Measurements from ENCODE around the gene SYDE1.

The SYDE1 gene

GRCh38 chr19:15126131-15126910, 19.1 kb downstream of the SYDE1 start:
- DNase-seq = no peak

- no peak for DNase-seq
Measured at GRCh38 chr19:15128162-15128770, 21.1 kb downstream of the SYDE1 start.

GRCh38 chr19:15129856-15130585, 22.8 kb downstream of the SYDE1 start:
- DNase-seq = no peak

GRCh38 chr19:15136234-15136954, 29.2 kb downstream of the SYDE1 start:
- no peak for DNase-seq

- DNase-seq = no peak
Measured at GRCh38 chr19:15137777-15138176, 30.6 kb downstream of the SYDE1 start.

- DNase-seq = no peak
Measured at GRCh38 chr19:15138427-15138826, 31.2 kb downstream of the SYDE1 start.

GRCh38 chr19:15141143-15141542, 33.9 kb downstream of the SYDE1 start:
- DNase-seq = no peak

GRCh38 chr19:15142313-15142712, 35.1 kb downstream of the SYDE1 start:
- DNase-seq = no peak

- DNase-seq = no peak
Measured at GRCh38 chr19:15144046-15144646, 36.9 kb downstream of the SYDE1 start.

- no peak for DNase-seq
Measured at GRCh38 chr19:15147090-15147489, 39.9 kb downstream of the SYDE1 start.

GRCh38 chr19:15149737-15150136, 42.5 kb downstream of the SYDE1 start:
- DNase-seq = no peak

- peak; percentile 28 for DNase-seq
Measured at GRCh38 chr19:15154002-15154612, 46.9 kb downstream of the SYDE1 start.

- no peak for DNase-seq
Measured at GRCh38 chr19:15155296-15155695, 48.1 kb downstream of the SYDE1 start.

- no peak for DNase-seq
Measured at GRCh38 chr19:15156391-15156790, 49.2 kb downstream of the SYDE1 start.

- no peak for DNase-seq
Measured at GRCh38 chr19:15159251-15159650, 52.0 kb downstream of the SYDE1 start.

- peak; percentile 33 for DNase-seq
Measured at GRCh38 chr19:15161028-15161984, 54.1 kb downstream of the SYDE1 start.
